Ramos (cell line): ENCODE results near the gene GDF10.

Source experiments
- in situ Hi-C: fragments of 300-500 bp; cut with MboI; formaldehyde crosslinking; loops from one replicate; pipeline ENCODE4 v1.14.3; 2022; ENCODE audit warnings: low sequenced_read_pairs; ENCODE audit not compliant: unreplicated experiment

The GDF10 gene, protein sequence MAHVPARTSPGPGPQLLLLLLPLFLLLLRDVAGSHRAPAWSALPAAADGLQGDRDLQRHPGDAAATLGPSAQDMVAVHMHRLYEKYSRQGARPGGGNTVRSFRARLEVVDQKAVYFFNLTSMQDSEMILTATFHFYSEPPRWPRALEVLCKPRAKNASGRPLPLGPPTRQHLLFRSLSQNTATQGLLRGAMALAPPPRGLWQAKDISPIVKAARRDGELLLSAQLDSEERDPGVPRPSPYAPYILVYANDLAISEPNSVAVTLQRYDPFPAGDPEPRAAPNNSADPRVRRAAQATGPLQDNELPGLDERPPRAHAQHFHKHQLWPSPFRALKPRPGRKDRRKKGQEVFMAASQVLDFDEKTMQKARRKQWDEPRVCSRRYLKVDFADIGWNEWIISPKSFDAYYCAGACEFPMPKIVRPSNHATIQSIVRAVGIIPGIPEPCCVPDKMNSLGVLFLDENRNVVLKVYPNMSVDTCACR

DNA sequence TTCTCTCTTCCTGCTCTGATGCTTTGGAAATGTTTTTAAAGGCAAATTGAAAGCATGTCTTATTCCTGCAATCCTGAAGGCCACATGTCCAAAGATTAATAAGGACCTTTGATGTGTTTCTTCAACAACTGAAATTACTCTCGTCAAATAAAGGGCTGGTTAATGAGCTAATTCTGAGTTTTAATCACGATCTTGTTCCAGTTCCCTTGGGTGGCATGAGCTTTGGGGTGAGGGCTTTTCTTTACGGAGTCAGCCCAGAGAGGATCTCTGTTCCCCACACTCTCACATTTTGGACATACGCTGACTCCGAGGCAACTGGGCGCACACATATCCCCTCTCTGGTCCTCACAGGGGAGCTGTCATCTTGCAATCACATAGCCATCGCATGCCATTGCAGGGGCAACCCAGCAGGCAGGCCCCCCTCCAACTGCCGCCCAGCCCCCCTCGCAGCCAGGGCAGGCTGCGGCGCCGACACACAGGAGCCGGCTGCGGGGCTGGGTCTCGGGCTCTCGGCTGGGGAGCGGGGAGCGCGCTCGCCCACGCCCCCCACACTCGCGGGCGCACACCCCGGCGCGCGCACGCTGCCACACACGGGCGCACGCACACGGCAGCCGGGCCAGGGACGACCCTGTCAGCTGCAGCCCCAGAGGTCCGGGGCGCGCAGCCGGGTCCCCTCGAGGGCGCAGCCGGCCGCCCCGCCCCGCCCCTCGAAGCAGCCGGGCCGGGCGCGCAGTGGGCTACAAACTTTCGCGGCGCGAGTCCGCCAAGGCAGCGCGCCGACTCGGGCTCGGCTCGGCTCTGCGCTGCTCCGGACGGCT, at the start of gene GDF10:
Gene GDF10 (plus strand): TSS at position 587 of the 818 bp plus-strand sequence. CDS start 455 bp downstream, outside the sequence.
- in situ Hi-C loops: no loop called here

DNA sequence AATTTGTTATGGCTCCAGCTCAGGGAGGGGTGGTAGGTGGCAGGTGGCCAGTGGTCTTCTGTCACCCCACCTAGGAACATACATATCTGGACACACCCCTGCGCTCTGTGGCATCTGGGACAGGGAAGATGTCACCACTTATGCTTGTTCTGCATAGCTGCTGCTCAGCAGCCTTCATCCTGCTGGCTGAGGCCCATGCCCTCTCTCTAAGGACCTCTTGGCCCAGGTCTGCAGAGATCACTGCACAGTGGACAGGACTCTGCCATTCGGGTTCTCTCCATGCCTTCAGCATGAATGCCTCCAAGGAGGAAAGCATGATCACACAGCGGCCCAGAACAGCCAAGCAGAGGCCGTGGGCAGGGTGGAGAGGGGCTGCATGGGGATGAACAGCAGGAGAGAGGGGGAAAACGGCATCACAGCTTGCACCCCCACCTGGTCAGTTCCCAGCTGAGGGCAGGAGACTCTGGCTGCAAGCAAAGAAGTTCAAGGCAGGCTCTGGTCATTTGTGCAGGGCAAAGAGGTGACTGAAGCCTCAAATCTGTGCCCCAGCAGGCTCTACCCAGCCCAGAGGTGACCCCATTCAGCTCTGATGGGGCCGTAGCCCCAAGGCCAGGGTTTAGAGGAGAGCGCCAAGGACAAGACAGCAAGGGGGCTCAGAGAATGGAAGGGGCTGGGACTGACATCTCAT, 47.8 kb upstream of the GDF10 start:
- in situ Hi-C loops: no loop called here

DNA sequence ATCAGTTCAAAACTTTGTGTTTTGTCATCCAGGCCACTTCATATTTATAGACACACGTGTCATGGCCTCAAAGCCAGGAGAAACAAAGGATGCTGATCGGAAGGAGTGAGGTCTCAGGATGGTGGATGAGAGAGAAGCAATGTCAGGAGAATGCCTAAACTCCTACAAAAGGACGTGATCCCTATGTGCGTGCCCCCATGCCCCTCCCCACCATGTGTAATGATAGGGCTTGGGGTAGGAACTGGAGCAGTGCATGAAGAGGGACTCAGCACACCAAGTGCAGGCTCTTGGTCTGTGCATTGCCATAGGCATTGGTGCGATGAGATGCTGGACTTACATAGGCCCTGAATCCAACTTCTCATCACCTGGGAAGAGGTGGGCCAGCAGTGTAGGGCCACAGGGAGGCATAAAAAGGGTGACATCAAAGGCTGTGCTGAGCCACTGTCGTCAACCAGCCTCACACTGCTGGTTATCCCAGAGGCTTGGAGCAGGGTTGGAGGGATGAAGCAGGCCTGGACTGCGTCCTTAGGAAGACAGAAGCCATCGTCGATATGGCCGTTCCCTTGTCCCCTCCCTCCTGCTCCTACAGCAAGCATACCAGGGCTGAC, 46.9 kb upstream of the GDF10 start:
- in situ Hi-C loops: no loop called here

DNA sequence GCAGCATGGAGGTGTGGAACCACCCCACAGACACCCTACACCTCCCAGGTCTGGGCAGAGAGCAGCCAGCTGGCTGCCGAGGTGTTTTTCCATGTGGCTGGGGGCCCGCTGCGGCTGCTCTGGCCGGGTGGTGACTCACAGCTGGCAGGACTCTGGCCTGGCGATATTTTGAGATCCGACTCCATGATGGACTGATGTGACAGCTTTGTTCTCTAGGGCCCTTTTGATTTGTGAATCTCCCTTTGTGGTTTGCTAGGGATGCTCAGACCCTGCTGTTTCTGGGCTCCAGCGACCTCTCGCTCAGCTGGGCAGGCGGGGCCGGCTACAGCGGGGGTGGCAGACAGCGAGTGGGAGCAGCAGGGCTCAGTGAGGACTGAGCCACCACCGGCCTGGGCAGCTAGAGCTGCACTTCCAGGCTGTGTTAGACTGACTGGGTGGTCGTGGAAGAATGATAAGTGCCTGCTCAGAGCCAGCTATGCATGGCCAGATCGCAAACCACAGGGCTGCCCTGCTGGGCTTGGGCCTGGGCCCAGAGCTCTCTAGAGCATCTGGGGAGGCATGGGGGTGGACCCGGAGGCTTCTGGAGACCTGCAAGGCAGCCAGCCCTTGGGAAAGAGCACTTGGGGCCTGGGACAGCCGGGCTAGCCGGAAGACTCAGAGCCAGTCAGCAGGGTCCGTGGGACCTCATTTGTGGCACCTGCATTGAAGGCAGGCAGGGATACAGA, 46.2 kb upstream of the GDF10 start:
- in situ Hi-C loops: no loop called here

DNA sequence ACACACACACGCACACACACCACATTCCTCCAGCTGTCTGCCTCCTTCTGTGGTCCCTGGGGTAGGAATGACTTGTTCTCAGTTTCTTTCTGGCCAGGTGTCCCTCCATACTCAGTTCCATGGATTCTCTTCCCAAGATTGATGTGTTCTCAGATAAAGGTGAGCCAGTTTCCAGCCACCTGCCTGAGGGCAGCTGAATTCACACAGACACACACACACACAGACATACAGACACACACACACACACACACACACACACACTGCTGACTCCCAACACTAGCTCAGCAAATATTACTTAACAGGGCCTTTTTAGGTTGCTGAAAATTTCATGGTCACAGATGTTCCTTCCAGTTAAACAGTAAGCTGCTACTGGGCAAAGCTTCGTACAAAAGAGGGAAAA, 45.4 kb upstream of the GDF10 start:
- in situ Hi-C loops: no loop called here

DNA sequence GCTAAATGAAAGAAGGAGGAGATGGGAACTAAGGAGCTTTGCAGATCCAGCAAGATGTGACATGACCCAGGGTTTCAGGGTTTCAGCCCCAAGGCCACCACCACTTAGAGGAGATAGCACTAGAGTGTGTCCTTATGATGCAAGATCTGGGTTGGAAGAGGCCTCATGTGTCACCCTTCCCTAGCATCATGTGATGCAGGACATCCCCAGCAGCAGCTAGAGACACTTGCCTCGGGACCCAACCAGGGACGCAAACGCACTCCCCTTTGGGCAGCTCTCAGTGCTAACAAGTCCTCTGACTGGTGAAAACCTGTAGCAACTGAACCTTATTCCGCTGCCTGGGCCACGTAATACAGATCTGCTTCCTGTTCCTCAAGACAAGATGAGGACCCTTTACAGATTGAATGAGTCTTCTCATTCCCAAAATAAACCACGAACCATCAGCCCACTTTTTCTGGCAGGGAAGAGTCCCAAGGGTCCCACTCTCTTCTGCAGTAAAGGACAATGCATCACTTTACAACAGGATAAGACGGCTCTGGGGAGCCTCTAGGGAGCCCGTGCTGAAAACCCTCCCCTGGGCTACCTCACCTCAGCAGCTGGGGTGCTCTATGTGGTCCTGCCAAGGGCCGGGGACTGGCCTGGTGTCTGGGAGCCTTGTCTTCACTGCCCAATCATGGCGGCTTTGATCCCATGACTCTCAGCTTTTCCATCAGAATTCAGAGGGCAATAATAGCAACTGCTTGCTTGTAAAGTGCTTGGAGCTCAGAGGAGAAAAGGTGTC, 44.8 kb upstream of the GDF10 start:
- in situ Hi-C loops: no loop called here

DNA sequence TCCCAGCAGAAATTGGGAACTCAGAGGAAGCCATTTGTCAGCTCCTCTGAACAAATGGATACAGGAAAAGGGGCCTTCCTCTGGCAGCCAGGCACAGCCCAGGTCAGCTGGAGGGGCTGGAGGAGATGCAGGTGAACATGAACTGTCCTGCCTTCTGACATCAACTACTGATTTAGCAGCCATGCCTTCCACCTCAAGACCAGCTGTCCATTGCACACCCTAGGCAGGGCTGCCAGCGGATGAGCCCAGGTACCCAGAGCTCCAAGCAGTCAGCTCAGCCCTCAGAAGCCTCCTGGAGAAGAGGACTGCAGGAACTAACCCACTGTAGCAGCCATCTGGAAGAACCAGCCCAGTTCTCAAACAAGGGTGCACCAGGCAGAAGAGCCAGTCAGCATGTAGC, 44.1 kb upstream of the GDF10 start:
- in situ Hi-C loops: no loop called here

DNA sequence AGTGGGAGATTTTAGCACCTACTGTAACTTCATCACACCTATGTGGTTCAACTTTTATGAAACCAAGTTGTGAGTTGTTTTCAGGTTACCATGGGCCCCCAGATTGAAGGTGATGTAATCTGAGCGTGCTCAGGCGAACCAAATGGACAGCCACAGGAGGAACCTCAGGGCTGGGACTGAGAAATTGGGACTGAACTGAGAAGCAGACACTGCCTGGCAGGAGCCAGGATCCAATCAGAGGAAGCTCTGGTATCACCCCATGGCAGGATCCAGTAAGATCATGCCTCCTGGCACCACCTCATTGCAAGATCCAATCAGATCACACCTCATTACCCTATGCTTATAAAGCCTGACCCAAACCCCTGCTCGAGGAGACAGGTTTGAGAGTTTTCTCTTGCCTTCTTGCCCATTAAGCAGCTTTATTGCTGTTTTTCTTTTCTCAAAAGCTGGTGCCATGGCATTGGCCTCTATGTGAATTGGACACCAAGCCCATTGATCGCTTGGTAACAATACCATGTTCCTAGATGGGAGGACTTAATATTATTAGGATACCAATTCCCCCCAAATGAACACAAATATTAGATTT, 43.2 kb upstream of the GDF10 start:
- in situ Hi-C loops: no loop called here

DNA sequence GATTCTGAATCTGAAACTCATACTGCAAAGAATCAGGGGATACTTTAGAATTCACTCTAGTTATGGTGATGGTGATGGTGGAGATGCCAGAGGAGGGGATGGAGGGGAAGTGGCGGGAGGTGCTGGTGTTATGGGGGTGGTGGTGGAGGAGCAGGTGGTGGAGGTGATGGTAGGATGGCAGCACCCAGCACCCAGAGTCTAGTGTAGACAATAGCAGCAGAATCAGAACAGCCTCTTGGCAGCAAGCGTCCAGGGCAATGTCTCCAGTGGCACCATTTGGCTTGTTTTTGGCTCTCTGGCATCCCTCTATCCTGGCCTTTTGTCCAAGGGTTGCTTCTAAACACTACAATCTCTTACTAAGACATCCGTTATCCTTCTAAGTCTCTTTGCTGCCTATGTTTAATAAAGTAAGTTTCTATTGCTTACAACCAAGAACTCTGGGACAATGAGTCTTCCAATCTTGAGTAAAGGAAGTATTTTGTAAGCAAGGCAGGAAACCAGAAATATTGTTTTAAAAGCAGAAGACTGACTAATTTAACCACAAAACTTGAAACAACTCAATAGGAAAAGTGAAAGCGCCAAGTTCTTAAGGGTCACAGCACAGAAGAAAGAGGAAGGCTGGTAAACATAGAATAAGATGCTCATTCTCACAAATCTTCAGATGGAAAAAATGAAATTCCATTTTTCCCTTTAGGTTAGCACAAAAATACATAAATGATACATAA, 42.4 kb upstream of the GDF10 start:
- in situ Hi-C loops: no loop called here

DNA sequence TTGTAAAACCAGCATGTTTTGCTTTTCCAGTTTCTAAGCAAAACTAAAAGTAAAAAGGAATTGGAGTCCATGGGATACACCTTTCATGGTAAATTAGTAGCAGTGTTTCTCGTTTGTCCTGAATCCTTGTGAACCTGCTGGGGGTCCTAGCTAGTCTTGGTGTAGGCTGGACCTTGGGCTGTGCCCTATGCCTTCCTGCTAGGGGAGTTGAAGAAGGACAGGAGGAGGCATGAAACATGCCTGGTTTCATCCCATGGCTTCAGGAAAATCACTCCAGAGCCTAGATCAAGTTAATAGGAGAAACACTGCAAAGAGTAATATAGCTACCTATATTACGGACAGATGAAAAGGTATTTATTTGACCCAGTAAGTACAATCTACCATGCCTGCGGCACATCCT, 41.1 kb upstream of the GDF10 start:
- in situ Hi-C loops: no loop called here

DNA sequence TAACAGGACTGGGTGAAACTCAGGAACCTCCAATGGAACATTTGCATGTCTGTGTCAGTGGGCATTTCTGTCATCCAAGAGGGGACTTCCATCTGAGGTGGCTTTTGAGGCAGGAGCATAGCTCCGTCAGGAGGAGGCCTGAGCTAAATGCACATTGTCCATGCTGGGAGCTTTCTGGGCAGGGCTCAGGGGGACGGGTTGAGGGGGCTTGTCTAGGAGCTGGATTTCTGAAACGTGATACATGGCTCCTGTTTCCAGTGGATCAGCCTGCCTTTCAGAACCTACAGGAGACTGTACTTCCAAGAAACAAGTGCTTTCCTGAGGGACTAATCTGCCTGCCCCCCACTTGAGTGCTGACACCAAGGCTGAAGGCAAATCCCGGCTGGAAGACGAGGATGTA, 40.5 kb upstream of the GDF10 start:
- in situ Hi-C loops: no loop called here

DNA sequence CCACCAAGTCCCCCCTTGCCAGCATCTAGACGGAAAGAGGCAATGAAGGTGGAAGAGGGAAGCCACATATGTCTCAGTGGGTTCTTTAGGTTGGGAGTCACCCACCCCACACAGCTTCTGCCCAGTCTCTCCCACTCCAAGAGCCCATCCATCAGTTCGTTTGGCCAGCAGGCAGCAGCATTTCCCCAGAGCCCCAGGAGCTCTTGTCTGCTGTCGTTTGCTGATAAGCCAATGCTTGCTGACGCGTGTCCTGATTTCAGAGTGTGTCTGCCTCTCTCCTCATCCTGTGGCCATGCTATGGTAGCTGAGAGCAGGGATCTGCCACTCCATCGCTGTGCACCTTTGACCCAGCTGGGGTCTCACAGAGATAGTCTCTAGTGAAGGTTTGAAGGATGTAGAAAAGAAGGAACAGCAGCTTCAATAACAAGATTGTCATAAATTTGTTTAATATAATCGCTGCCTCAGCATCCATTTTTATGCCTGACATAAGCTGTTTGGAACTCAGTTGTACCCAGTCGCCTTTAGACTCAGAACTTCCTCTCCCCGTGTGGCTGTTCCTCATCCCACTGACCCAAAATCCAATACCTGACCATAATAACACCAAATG, 39.4 kb upstream of the GDF10 start:
- in situ Hi-C loops: no loop called here

DNA sequence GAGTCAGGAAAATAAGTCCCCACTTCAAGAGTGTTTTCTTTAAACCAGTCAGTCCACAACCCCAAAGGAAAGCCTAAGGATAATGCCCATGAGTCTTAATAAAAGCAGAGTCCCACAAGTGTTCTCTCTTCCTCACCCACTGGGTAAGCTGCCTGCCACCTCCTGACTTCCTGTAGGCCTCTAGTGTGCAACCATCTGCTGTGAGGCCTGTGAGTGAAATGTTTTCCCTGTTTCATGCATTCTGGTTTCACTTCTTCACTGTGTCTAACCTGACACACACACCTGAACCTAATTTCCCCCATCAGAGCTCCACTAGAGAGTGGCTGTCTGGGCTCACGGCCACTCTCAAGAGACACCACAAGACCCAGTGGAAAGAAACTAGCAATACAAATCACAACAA, 38.9 kb upstream of the GDF10 start:
- in situ Hi-C loops: no loop called here

DNA sequence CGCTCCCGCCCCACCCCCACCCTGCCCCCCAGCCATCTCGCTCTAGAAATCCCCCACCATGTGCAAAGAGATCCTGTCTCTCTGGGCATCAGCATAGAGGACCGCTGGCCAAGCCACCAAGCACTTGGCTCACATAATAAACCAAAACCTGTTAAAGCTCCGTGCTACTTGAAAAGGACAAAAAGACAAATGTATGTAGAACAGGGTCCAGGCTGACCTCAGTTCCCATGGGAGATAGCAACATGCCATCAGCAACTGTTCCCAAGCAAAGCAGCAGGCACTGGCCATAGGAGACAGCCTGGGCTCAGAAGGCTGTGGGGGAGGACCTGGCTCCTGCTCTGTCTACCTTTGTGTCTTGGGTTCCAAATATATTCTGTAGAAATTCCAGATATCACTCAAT, 38.4 kb upstream of the GDF10 start:
- in situ Hi-C loops: no loop called here

DNA sequence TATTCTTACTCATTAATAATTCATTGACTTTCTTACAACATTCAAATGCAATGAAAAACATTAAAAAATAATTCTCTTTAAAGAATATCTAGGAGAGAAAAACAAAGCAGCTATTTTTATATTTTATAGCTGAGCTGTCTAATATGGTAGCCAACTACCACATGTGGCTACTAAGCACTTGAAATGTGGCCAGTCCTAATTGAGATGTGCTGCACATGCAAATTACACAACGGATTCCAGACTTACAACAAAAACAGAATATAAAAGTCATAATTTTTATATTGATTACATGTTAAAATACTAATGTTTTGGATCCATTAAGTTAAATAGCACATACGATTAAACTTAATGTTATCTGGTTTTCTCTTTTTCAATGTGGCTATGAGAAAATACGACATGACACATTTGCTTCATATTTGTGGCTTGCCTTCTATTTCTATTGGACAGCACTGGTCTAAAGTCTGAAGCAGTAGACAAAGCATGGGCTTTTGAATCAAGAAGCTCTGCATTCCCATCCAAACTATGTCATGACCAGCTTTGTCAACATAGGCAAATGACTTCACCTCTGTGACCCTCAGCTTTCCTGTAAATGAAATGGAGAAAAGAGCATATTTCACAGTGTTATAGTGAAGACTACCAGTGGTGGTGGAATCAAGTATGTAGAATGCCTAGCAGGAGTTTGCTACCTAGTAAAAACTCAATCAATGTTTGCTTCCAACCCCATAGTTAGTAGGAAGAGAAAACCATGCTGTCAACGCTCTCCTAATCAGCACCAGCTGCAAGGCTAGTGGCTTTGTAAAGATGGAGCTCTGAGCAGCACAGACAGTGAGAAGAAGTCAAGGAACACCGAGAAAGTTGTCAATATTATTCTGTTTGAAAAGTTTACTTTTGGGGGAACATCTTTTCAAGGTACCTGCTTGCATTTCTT, 37.1 kb upstream of the GDF10 start:
- in situ Hi-C loops: no loop called here

DNA sequence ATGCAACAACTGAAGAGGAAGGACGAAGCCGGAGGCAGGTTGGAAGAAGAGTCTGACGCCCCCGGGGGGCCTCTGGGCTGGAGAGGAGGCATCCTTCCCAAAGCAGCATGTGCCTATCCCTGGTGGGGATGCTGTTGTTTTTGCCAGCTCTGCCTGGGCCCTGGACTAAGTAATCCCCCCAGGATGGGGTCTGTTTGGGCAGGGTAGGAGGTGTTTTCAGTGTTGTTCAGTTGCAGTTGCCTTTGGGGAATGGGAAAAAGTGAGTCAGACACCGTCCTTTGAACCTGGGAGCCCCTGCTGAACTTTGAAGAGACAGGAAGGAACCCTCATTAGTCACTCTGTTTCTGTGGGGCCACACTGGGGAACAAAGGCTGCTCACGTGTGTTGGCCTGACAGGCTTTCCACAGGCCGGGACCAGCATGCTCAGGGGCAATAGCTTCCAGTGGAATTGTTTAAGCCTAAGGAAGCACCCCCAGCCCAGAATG, 35.2 kb upstream of the GDF10 start:
- in situ Hi-C loops: no loop called here
